DND-41 (cell line): Measurements from ENCODE around the gene IL3.

Experiments used
- CTCF ChIP-seq: IDR thresholded peaks from 2 replicates; pipeline ENCODE4 v1.5.1; 2012; ENCODE audit warnings: borderline replicate concordance, low read length, moderate library complexity, mild to moderate bottlenecking; ENCODE audit not compliant: poor library complexity, severe bottlenecking; ENCODE audit errors: extremely low read depth
- EZH2 ChIP-seq: IDR thresholded peaks from 3 replicates; pipeline ENCODE4 v1.6.1; 2012; ENCODE audit warnings: borderline replicate concordance, low read depth, mild to moderate bottlenecking, moderate library complexity, low read length, inconsistent platforms; ENCODE audit not compliant: severe bottlenecking

- TF ChIP-seq EZH2 (no peak), CTCF (no peak)
These were observed 23.1 kb upstream of the IL3 start for GRCh38 chr5:132037353-132037752.
